Mammary epithelial cell (primary cell): ENCODE results near the gene TTLL7.

Experiments
- CTCF ChIP-seq, 2 donors: IDR thresholded peaks in 1 of 2; conservative IDR thresholded peaks in 1 of 2; 2 replicates each; pipeline ENCODE4 v1.5.1; 2011 to 2012; ENCODE audit warnings: inconsistent platforms in 2 of 2, low read length in 2 of 2, mild to moderate bottlenecking in 2 of 2, control low read depth in 1 of 2, low read depth in 1 of 2; ENCODE audit not compliant: insufficient read depth in 1 of 2; ENCODE audit errors: extremely low read depth in 1 of 2
- EZH2 ChIP-seq: IDR thresholded peaks from 2 replicates; pipeline ENCODE4 v1.6.1; 2012; ENCODE audit warnings: low read length, inconsistent platforms, borderline replicate concordance

- no peak for TF ChIP-seq EZH2
- TF ChIP-seq CTCF (conservative IDR thresholded peaks at IDR 0.05 in 1 of 2, IDR thresholded peaks at IDR 0.05 in 1 of 2; ENCODE audit: extremely low read depth in 1 of 2, insufficient read depth in 1 of 2, low read depth in 1 of 2, low read length in 2 of 2) = no peak
Measured at GRCh38 chr1:83999316-83999819, 436 bp upstream of the TTLL7 start.
